Measurements from ENCODE around the gene CPNE1. TPM values are rescaled to one million over a fixed set of nuclear protein-coding genes. Genes with fewer than 3 reads are reported as not detected.

The CPNE1 gene
- 172 to 223 TPM (median 215 TPM) in 5 replicates for total RNA-seq (2022; extraction: Qiagen RNA extraction)

DNA sequence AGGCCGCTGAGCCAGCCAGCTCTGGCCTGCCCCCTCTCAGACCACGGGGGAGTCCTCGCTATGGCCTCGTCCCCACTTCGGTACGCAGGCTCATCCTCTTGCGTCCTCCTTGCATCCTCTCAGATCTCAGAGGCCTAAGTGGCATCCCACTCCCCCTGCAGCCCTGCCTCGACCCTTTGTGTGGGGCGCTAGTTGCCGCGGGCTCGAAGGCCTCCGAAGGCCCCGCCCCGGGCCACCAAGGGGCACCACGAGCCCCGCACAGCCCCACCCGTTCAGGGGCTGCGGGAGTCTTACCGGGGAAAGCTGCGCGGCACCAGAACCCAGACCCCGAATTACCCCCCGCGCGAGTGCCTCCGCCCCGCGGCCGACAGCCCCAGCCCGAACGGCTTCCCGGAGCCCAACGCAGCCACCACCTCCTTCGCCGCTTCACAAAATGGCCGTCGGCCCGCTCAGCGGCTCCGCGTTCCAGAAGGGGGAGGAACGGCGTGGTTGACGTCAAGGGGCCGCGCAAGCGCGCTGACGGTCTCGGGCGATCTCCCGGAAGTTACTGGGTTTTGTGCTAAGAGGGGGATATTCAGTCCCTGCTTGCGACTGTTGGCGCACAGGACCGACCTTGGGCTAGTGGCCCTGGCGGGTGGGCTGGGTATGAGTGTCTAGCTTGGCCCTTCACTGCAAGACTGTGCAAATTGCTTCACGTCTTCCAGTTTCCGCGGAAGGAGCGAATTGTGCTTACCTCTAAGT, at the start of gene CPNE1, which contains the start of gene RBM12:
TSS of gene CPNE1 (minus strand) at position 435 of the 741 bp plus-strand sequence. CDS start 31,977 bp downstream, outside the sequence.
TSS of gene RBM12 (minus strand) at position 435 of the 741 bp plus-strand sequence. CDS start 9,578 bp downstream, outside the sequence.

DNA sequence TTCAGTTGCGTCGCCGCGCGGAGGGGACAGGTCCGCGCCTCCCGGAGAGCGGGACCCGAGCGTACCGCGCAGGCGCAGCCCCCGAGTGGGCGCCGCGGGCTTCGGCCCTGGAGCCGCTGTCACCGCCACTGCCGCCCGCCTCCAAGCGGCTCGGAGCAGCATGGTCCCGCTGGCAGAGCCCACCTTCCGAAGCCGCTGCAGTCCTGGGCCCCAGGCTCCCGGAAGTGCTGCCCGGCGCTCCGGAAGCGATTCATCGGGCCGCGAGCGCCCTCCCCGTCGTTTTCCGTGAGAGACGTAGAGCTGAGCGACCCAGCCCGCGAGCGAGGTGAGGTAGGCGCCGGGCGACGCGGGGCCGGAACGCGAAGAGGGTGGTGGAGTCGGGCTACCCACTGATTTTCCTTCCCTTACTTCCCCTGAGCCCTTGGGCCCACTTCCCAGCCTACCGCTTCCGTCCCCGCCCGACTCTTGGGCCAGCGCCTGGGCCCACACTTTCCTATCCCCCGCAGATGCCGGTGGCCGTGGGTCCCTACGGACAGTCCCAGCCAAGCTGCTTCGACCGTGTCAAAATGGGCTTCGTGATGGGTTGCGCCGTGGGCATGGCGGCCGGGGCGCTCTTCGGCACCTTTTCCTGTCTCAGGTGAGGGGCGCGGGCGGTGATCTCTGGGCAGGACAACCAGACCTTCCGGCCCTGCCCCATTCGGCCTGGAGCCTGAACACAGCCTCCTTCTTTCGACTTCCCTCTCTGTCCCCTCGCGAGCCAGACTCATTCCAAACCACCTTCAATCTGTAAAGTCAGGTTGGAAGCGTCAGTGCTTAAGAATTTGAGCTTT, 34.6 kb upstream of the CPNE1 start, which contains the start of the genes NFS1 and ROMO1:
TSS of gene NFS1 (minus strand) at position 226 of the 830 bp plus-strand sequence. CDS start at position 162, 64 bp downstream.
TSS of gene ROMO1 (plus strand) at position 279 of the 830 bp plus-strand sequence. CDS start at position 507, 228 bp downstream.

GRCh38 chr20:35615667-35616464, 48.8 kb downstream of the CPNE1 start, which contains the start of gene SPAG4:
TSS of gene SPAG4 (plus strand) at chr20:35615829. CDS start at chr20:35616004, 175 bp downstream.

Other genes with a start within 250 kb of the CPNE1 start
- not detected in 5 replicates for gene GDF5, start 226.7 kb downstream of the CPNE1 start, total RNA-seq (2022; extraction: Qiagen RNA extraction)
- 18.4 to 31.4 TPM (median 27.1 TPM) in 5 replicates for gene CEP250, start 209.3 kb downstream of the CPNE1 start, total RNA-seq (2022; extraction: Qiagen RNA extraction)
- not detected in 5 replicates for gene C20orf173, start 135.2 kb downstream of the CPNE1 start, total RNA-seq (2022; extraction: Qiagen RNA extraction)
- 218 to 245 TPM (median 235 TPM) in 5 replicates for gene ERGIC3, start 122.8 kb downstream of the CPNE1 start, total RNA-seq (2022; extraction: Qiagen RNA extraction)
- gene SPAG4, start 49.1 kb downstream of the CPNE1 start, total RNA-seq (2022; extraction: Qiagen RNA extraction) = 3.1 to 5.9 TPM (median 4.8 TPM) in 5 replicates
- 75.1 to 94.8 TPM (median 79.3 TPM) in 5 replicates for gene RBM12, start within 50 bp of the CPNE1 start, total RNA-seq (2022; extraction: Qiagen RNA extraction)
- 29.9 to 42.8 TPM (median 37.1 TPM) in 5 replicates for gene NFS1, start 34.5 kb upstream of the CPNE1 start, total RNA-seq (2022; extraction: Qiagen RNA extraction)
- gene ROMO1, start 34.5 kb upstream of the CPNE1 start, total RNA-seq (2022; extraction: Qiagen RNA extraction) = 343 to 392 TPM (median 375 TPM) in 5 replicates
- 181 to 218 TPM (median 200 TPM) in 5 replicates for gene RBM39, start 77.4 kb upstream of the CPNE1 start, total RNA-seq (2022; extraction: Qiagen RNA extraction)
- 28.1 to 39.5 TPM (median 36.5 TPM) in 5 replicates for gene PHF20, start 107.1 kb upstream of the CPNE1 start, total RNA-seq (2022; extraction: Qiagen RNA extraction)